ENCODE data around the gene FLVCR2.

Gene FLVCR2

DNA sequence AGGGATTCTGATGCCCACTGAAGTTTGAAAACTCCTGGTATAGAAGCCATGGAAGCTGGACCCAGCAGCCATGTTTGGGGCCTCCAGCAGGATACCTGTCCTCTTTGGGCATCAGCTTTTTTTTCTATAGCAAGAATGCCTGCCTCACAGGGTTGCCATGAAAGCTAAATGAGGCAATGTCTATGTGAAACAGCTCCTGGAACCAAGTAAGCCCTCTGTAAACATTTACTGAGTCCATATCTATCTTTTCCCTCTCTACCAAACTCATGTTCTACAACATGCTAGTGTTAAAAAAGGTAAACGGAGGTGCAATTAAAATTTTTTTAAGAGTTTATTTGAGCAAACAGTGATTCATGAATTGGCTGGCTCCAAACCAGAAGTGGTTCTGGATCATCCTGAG is 28.6 kb downstream of the FLVCR2 start:
- TF ChIP-seq MYC (IDR thresholded peaks at IDR 0.05; ENCODE audit: low read depth, low read length) (no peak), POLR2A (IDR thresholded peaks at IDR 0.05; ENCODE audit: extremely low read depth, insufficient read length) (no peak)
- TF ChIP-seq, protein P1, sequence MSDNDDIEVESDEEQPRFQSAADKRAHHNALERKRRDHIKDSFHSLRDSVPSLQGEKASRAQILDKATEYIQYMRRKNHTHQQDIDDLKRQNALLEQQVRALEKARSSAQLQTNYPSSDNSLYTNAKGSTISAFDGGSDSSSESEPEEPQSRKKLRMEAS (IDR thresholded peaks at IDR 0.05; ENCODE audit: low read depth, low read length): no peak
- TF ChIP-seq, protein P2, sequence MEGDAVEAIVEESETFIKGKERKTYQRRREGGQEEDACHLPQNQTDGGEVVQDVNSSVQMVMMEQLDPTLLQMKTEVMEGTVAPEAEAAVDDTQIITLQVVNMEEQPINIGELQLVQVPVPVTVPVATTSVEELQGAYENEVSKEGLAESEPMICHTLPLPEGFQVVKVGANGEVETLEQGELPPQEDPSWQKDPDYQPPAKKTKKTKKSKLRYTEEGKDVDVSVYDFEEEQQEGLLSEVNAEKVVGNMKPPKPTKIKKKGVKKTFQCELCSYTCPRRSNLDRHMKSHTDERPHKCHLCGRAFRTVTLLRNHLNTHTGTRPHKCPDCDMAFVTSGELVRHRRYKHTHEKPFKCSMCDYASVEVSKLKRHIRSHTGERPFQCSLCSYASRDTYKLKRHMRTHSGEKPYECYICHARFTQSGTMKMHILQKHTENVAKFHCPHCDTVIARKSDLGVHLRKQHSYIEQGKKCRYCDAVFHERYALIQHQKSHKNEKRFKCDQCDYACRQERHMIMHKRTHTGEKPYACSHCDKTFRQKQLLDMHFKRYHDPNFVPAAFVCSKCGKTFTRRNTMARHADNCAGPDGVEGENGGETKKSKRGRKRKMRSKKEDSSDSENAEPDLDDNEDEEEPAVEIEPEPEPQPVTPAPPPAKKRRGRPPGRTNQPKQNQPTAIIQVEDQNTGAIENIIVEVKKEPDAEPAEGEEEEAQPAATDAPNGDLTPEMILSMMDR (IDR thresholded peaks at IDR 0.05; ENCODE audit: low read depth, low read length): no peak
- no peak overlapping the region for H3K4me3 ChIP-seq (ENCODE audit: low read depth, low read length)
- no peak for DNase-seq (ENCODE audit: low read depth)

DNA sequence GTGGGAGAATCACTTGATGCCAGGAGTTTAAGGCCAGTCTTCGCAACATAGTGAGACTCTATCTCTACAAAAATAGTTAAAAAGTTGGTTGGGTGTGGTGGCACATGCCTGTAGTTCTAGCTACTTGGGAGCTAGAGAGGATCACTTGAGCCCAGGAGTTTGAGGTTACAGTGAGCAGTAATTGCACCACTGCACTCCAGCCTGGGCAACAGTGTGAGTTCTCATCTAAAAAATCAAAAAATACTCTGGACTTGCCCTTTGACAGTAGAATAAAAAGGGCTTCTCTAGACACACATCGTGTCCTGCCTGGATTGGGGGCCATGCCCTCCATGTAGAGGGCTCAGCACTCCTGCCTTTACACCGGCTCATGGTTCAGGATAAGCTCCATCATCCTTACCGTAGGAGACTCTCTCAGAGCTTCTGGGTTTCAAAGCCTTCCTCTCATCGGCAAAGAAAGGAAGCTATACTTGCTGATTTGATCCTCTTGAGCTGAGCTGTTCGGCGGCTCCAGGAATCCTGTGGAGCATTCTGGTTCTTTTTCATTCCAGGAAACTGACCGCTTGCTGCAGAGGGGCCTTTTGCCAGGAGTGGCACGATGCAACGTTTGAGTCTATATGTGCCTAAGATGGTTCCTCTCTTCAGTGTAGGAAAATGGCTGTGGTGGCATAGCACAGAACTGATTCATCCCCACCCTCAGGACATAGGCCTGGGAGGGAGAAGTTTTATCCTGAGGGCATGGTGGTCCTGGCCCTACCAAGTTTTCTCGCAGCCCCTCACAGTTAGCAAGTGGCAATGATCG is 29.6 kb downstream of the FLVCR2 start:
- no peak for DNase-seq (ENCODE audit: low read depth)

DNA sequence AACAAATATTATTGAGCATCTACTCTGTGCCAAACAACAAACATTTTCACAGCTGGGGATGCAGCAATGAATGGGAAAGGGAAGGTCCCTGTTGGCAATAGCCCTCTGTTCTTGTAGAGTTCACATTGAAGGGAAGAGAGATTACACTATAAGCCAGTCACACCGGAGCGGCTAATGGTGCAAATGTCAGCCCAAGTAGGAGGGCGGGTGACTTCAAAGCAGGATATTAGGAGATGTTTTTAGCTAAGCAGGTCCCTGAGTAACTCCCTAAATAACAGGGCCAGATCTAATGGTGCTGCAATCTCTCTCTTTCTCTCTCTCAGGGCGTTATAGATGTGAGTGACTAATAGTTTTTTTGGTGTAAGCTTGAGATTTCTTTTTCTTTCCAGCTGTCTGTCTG is 30.7 kb downstream of the FLVCR2 start:
- TF ChIP-seq, protein P1 (IDR thresholded peaks at IDR 0.05; ENCODE audit: low read depth, low read length): no peak
- TF ChIP-seq POLR2A (IDR thresholded peaks at IDR 0.05; ENCODE audit: extremely low read depth, insufficient read length) (no peak), MYC (IDR thresholded peaks at IDR 0.05; ENCODE audit: low read depth, low read length) (no peak)
- TF ChIP-seq, protein P2 (IDR thresholded peaks at IDR 0.05; ENCODE audit: low read depth, low read length): no peak
- no peak overlapping the region for H3K4me3 ChIP-seq (ENCODE audit: low read depth, low read length)
- no peak for DNase-seq (ENCODE audit: low read depth)

More for the DNA sequence above, 29.6 kb downstream of the FLVCR2 start:
- no peak overlapping the region for H3K4me3 ChIP-seq (ENCODE audit: low read depth, low read length)
- TF ChIP-seq, protein P1 (IDR thresholded peaks at IDR 0.05; ENCODE audit: low read depth, low read length): no peak

DNA sequence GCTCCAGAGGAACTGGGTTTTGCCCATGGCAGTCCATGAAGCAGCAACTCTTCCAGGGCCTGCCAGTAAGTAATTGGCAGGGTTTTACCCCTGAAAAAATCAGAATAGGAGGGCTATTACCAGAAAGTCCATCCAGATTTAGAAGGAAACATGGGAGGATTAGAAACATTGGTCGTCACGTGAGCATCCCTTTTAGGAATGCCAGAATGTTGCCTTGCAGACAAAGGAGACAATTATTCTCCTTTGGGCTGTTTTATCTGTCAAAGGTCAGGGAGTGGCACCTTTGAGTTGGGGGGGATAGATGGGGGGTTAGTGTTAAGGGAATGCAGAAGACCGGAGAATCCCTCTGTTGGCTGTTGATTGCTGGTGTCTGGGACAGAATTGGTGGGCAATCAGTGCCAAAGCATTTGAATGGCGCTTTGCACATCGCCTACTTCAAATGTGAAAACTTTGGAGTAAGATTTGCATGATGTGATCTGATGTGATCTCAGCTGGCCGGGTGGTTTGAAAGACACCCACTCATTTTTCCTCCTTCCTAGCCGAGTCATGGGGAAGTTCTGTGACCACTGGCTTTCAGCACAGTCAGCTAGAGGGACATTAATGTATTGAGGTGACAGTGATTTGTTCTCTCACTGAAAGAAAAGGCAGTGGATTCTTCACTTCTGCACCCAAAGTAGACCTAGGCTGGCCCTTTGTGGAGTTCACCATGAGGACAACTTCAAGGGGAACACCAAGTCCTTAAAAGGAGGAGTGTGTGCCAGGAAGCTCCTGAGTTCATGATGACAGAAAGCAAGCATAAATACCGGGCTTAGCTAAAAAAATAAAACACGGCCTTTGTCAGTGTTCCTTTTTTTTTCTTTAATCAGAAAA is 31.4 kb downstream of the FLVCR2 start:
- no peak for TF ChIP-seq MYC (IDR thresholded peaks at IDR 0.05; ENCODE audit: low read depth, low read length)
- TF ChIP-seq, protein P2 (IDR thresholded peaks at IDR 0.05; ENCODE audit: low read depth, low read length): no peak
- TF ChIP-seq, protein P1 (IDR thresholded peaks at IDR 0.05; ENCODE audit: low read depth, low read length): no peak
- TF ChIP-seq POLR2A (IDR thresholded peaks at IDR 0.05; ENCODE audit: extremely low read depth, insufficient read length): no peak
- no peak overlapping the region for H3K4me3 ChIP-seq (ENCODE audit: low read depth, low read length)
- no peak for DNase-seq (ENCODE audit: low read depth)

DNA sequence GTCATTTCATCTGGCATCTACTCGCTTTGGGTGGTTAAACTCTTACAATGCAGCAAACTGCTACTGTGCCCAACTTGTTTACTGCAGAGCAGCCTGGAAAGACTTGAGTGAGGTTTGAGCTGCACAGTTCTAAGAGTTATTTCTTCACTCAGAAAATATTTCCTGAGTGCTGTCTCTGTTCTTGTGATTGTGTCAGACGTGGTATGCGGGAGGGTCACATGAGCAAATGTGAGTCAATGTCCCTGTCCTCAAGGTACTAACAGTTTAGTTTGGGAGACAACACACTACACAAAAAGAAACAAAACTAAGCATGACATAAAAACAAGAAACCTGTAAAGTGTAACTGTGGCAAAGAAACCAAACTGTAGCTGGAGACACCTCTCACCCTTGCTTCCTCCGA is 32.4 kb downstream of the FLVCR2 start:
- no peak overlapping the region for H3K4me3 ChIP-seq (ENCODE audit: low read depth, low read length)
- no peak for DNase-seq (ENCODE audit: low read depth)
- TF ChIP-seq, protein P2 (IDR thresholded peaks at IDR 0.05; ENCODE audit: low read depth, low read length): no peak
- TF ChIP-seq, protein P1 (IDR thresholded peaks at IDR 0.05; ENCODE audit: low read depth, low read length): no peak
- TF ChIP-seq MYC (IDR thresholded peaks at IDR 0.05; ENCODE audit: low read depth, low read length) (no peak), POLR2A (IDR thresholded peaks at IDR 0.05; ENCODE audit: extremely low read depth, insufficient read length) (no peak)

DNA sequence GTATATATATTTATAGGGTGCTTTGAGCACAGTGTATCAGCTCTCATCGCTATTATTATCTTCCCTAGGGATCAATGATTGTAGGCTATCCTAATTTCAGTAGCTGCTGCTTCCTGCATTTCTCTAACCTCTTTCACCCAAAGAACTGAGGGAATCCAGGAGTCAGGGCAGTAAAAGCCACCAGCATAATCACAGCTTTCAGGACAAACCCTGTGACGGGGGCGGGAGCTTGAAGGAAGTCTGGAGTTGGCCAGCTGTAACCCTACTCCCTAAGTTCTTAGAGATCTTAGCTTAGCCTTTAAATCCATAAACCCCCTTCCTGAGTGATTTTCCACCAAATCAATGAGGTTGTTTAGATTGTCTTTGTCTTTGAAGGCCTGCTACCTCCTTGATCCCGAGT is 33.7 kb downstream of the FLVCR2 start:
- TF ChIP-seq MYC (IDR thresholded peaks at IDR 0.05; ENCODE audit: low read depth, low read length): no peak
- no peak for TF ChIP-seq POLR2A (IDR thresholded peaks at IDR 0.05; ENCODE audit: extremely low read depth, insufficient read length)
- TF ChIP-seq, protein P1 (IDR thresholded peaks at IDR 0.05; ENCODE audit: low read depth, low read length): no peak
- TF ChIP-seq, protein P2 (IDR thresholded peaks at IDR 0.05; ENCODE audit: low read depth, low read length): no peak
- no peak for DNase-seq (ENCODE audit: low read depth)
- H3K4me3 ChIP-seq (ENCODE audit: low read depth, low read length): no peak overlapping the region
